NB4 (cell line): ENCODE results near the gene SPINT2.
"Not testable (repeated sequence)": the region's sequence is repeated elsewhere in the genome, so short reads cannot be mapped to it uniquely, and the experiment has no call there.

ENCODE experiments used
- CTCF ChIP-seq: IDR thresholded peaks from one replicate; pipeline ENCODE4 v1.5.1; 2012; ENCODE audit warnings: low read depth, low read length
- MYC ChIP-seq: IDR thresholded peaks from 2 replicates; pipeline ENCODE4 v1.6.1; 2011; ENCODE audit warnings: low read depth, low read length
- POLR2A ChIP-seq: IDR thresholded peaks from 2 replicates; pipeline ENCODE4 v1.6.1; 2011; ENCODE audit warnings: mild to moderate bottlenecking; ENCODE audit not compliant: insufficient read length; ENCODE audit errors: extremely low read depth
- TF ChIP-seq, protein P1 (sequence below): IDR thresholded peaks from 2 replicates; pipeline ENCODE4 v1.6.1; 2011; ENCODE audit warnings: low read depth, low read length

DNA sequence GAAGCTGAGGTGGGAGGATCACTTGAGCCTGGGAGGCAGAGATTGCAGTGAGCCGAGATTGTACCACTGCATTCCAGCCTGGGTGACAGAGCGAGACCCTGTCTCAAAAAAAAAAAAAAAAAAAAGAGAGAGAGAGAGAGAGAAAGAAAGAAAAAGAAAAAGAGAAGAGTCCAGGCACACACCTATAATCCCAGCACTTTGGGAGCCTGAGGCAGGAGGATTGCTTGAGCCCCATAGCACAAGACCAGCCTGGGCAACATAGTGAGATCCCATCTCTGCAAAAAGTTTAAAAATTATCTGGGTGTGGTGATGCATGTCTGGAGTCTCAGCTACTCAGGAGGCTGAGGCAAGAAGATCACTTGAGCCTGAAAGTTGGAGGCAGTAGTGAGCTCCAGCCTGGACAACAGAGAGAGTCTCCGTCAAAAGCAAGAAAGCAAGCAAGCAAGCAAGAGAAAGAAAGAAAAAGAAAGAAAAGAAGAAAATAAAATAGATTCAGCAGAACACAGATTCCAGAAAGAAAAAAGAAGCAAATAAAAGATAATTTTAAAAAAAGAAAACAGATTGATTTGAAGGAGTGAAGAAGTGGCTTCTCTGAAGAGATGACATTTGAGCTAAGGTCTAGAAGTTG is 33.8 kb upstream of the SPINT2 start:
- TF ChIP-seq CTCF, POLR2A, MYC: not testable (repeated sequence)
- TF ChIP-seq, protein P1, sequence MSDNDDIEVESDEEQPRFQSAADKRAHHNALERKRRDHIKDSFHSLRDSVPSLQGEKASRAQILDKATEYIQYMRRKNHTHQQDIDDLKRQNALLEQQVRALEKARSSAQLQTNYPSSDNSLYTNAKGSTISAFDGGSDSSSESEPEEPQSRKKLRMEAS: not testable (repeated sequence)
